GM12872 (cell line): ENCODE results near the gene HKDC1.

Experiments
- TF ChIP-seq, protein P1 (sequence below): IDR thresholded peaks from 3 replicates; pipeline ENCODE4 v1.5.1; 2011; ENCODE audit warnings: low read depth, mild to moderate bottlenecking, low read length, moderate library complexity; ENCODE audit not compliant: insufficient read depth

Gene HKDC1

DNA sequence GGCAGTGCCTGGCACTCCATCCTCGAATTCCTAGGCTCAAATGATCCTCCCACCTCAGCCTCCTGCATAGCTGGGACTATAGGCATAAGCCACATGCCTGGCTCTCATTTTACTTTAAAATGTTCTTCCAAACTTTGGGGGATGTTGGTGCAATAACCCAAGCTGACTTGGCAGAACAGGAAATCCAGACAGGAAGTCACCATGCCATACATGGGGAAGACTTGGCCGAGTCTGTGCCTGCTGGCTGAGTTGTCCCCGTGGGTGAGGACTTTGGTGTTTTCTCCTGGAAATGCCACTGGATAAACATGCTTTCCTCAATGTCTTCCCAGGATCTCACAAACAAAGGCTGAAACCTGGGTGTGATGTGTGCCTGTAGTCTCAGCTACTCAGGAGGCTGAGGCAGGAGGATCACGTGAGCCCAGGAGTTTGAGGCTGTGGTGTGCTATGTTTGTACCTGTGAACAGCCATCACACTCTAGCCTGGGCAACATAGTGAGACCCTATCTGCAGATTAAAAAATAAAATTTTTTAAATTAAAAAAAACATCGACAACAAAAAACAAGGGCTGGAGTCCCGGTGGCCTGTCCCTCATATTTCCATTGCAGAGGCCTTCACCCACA is 19.8 kb downstream of the HKDC1 start:
- TF ChIP-seq, protein P1, sequence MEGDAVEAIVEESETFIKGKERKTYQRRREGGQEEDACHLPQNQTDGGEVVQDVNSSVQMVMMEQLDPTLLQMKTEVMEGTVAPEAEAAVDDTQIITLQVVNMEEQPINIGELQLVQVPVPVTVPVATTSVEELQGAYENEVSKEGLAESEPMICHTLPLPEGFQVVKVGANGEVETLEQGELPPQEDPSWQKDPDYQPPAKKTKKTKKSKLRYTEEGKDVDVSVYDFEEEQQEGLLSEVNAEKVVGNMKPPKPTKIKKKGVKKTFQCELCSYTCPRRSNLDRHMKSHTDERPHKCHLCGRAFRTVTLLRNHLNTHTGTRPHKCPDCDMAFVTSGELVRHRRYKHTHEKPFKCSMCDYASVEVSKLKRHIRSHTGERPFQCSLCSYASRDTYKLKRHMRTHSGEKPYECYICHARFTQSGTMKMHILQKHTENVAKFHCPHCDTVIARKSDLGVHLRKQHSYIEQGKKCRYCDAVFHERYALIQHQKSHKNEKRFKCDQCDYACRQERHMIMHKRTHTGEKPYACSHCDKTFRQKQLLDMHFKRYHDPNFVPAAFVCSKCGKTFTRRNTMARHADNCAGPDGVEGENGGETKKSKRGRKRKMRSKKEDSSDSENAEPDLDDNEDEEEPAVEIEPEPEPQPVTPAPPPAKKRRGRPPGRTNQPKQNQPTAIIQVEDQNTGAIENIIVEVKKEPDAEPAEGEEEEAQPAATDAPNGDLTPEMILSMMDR, result no peak

DNA sequence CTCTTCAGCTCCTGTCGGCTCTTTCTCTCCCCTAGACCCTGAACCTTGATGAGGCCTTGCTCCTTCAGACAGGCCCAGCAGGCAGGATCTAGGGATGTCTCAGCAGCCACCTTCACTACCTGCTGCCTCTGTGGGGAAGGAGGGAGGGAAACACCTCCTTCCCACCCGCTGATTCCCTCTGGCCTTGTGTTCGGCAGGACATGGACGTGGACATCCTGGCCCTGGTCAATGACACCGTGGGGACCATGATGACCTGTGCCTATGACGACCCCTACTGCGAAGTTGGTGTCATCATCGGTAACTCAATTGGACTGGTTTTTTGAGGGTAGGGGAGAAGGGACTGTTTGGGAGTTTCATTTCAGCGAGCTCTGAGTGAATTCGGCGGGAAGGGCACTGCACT is 20.3 kb downstream of the HKDC1 start:
- TF ChIP-seq, protein P1, result no peak

DNA sequence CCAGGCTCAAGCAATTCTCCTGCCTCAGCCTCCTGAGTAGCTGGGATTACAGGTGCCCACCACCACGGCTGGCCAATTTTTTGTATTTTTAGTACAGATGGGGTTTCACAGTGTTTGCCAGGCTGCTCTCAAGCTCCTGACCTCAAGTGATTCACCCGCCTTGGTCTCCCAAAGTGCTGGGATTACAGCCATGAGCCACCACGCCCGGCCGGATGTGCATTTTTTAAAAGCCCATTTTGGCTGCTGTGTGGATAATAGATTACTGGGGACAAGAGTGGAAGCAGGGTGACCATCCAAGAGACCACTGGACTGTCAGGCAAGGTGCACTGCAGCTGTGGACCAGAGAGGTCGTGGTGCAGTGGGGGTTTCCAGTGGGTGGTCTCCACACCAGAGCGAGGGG is 21.4 kb downstream of the HKDC1 start:
- TF ChIP-seq, protein P1, result no peak

DNA sequence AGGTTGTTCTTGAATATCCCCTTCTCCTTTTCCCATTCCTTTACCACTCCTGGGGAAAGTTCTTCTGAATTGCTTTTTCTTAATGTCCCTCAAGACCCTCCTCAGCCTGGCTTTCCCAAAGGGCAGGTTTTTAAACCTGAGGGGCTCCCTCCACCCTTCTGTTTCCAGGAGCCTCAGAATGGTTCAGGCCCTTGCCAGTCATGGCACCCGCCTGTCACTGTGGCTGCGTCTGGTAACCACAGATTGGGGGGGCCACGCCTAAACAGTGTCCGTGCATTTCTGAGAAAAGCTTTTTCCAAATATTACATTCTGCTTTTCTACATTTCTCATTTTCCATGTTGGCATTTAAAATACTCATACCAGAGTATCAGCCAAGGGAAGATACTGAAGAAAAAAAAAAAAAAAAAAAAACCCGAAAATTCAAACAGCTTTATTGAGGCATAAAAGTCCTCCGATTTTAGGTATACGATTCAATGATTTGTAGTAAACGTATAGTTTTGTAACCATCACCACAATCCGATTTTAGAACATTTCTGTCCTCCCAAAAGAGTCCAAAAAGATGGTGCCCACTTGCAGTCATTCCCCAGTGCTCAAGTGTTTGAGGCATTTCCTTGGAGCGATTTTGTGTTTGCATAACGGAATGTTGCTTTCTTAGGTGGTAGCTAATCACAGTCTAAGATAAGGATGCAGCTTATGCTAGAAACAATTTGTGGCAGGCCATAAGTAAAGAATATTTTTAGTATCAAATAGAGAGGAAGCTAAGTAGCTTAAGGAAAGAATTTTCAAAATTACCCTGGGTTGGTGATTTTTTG is 22.1 kb downstream of the HKDC1 start:
- TF ChIP-seq, protein P1, result no peak

DNA sequence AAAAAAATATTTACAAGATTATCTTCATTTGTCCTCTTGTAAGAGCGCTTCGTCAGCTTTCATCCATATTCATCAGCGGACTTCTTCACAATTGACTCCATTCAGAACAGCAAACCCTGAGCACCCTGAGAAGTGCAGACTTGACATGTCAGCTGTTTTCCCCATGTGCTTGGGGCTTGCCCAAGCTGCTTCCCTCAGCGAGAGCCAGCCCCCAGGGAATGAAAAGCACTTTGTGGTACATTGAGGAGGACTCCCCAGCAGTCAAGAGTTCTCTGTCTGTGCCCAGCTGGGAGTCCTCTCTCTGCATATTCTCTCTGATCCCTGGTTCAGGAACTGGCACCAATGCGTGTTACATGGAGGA is 22.7 kb downstream of the HKDC1 start:
- TF ChIP-seq, protein P1, result no peak

DNA sequence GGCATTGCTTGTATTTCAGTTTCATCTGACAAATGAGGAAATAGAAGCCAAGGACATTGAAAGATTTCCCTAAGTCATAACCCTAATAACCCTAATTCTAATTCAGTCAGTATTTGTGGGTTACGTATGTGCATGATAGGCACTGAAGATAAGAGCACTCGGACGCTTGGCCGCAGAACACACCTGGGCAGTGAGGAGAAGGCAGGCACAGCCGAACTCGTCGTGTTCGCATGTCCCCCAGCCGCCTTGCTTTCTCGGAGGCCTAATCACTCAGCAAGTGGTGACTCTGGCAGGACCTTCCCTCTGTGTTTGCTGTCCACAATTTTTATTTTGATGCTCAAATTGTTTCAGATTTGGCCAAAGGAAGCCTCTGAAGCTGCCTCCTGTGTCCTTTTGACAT is 23.7 kb downstream of the HKDC1 start:
- TF ChIP-seq, protein P1, result no peak

DNA sequence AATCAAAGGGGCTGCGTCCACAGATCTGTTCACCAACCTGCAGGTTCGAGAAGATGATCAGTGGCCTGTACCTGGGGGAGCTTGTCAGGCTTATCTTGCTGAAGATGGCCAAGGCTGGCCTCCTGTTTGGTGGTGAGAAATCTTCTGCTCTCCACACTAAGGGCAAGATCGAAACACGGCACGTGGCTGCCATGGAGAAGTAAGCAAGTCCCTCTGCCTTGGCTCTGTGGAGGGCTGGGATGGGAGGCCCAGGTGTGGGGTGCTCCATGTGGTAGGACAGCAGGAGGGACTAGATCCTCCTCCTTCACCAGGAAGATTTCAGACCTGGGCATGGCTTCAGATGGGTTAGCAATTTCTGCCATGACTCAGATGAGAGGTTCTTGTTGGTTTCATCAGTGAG is 25.9 kb downstream of the HKDC1 start:
- TF ChIP-seq, protein P1, result no peak
